ENCODE data around the gene HSD17B11. TPM values are rescaled to one million over a fixed set of nuclear protein-coding genes. Genes with fewer than 3 reads are reported as not detected.
"Not testable (repeated sequence)": the region's sequence is repeated elsewhere in the genome, so short reads cannot be mapped to it uniquely, and the experiment has no call there.

Gene HSD17B11
- total RNA-seq, 2 experiments from 2014 or later: 20.5 to 20.7 TPM

GRCh38 chr4:87321888-87322287, 69.1 kb downstream of the HSD17B11 start:
- POLR2A ChIA-PET: no interaction called here
- CTCF ChIA-PET: no interaction called here

GRCh38 chr4:87317527-87317926, 73.5 kb downstream of the HSD17B11 start:
- CTCF ChIA-PET: no interaction called here
- POLR2A ChIA-PET: interaction anchor here (0.8 kb wide), 1 partner anchor 189 kb away, joined by 3 read pairs; no protein-coding TSS in a partner anchor

DNA sequence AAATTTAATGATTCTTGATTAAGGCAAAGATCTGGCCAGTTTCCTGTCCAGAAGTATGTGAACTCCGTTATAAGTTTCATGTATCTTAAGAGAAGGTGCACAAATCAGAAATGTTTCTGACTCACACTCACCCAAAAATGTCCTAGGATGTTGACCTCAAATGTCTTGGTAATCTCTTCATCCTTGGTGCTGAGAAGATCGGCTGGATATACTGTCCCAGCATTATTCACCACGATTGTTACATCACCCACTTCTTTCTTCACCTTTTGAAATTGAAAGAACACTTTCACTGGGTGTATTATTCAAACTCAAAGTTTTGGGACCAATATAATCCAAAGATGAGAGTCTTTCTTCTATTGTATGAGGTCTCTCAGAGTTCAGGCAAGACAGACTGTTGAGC, 74.0 kb downstream of the HSD17B11 start:
- ChIA-PET POLR2A (no interaction called here), CTCF (no interaction called here)

GRCh38 chr4:87315000-87315399, 76.0 kb downstream of the HSD17B11 start:
- CTCF ChIA-PET, POLR2A ChIA-PET: not testable (repeated sequence)

- ChIA-PET POLR2A (no interaction called here), CTCF (no interaction called here)
Observed at GRCh38 chr4:87313756-87314155, 77.2 kb downstream of the HSD17B11 start.

- POLR2A ChIA-PET: no interaction called here
- CTCF ChIA-PET: no interaction called here
Observed at GRCh38 chr4:87311684-87312083, 79.3 kb downstream of the HSD17B11 start.

DNA sequence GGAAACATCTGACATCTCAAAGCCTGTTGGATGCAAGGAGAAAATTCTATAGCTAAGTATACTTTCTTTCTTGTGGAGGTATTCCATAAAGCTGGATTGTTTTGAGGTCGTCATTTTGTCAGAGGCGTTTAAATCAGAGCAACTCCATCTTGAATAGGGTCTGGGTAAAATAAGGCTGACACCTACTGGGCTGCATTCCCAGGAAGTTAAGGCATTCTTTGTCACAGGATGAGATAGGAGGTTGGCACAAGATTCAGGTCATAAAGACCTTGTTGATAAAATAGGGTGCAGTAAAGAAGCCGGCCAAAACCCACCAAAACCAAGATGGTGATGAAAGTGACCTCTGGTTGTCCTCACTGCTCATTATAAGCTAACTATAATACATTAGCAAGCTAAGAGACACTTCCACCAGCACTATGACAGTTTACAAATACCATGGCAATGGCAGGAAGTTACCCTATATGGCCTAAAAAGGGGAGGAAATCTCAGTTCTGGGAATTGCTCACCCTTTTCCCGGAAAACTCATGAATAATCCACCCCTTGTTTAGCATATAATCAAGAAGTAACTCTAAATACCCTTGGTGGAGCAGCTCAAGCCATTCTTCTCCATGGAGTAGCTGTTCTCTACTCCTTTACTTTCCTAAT, 80.2 kb downstream of the HSD17B11 start:
- CTCF ChIA-PET: no interaction called here
- POLR2A ChIA-PET: no interaction called here

GRCh38 chr4:87309625-87310024, 81.4 kb downstream of the HSD17B11 start:
- CTCF ChIA-PET: no interaction called here
- POLR2A ChIA-PET: no interaction called here

DNA sequence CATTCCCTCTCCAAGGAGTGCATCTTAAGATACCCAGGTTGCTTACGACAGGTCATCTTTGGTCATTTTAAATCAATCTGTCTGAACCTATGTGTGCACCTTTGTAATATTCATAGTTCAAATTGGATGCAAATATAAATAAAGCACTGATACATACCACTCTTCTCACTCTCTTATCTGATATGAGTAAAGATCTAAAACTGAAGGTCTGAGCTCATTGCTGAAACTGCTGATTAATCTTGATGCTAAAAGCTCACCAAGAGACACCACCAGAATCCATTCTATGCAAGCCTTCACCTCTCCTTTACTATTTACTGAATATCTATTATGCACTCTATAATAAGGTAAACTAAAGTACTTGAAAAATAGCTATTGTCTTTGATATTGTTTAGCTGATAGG, 84.9 kb downstream of the HSD17B11 start:
- POLR2A ChIA-PET: no interaction called here
- CTCF ChIA-PET: no interaction called here

- POLR2A ChIA-PET: no interaction called here
- CTCF ChIA-PET: no interaction called here
Observed at GRCh38 chr4:87305562-87305961, 85.4 kb downstream of the HSD17B11 start.

DNA sequence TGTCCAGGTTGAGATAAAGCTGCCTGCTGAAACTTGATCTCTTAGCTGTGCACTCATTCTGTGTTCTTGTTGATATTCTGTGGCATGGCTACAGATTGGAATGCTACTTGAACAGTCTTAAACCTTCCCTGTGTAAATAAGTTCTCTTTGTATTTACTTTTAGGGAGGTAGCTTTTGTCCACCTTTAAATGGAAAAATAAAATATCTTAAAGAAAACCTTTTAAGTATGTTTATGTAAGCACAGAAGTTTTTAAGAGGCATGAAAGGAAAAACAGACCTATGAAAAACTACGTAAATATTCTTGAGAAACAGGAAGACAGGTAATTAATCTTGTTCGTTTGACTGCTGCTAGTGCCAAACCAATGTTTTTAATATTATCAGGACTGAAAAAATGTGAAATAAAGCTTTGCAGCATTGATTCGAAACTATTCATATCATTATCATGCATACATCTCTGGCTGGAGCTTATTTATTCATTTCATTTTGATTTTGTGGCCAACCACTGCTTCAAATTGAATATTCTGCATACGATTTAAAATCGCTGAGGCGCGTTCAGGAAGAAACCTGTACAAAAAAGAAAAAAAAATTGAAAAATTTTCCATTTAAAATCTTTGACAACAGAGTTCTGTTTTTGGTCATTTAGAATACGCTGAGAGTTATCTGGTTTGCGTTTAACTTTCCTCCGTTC, 86.1 kb downstream of the HSD17B11 start:
- POLR2A ChIA-PET: no interaction called here
- CTCF ChIA-PET: no interaction called here

- ChIA-PET CTCF (no interaction called here), POLR2A (interaction anchor here (0.6 kb wide), 1 partner anchor 9 kb away, joined by 5 read pairs; no protein-coding TSS in a partner anchor)
Observed at GRCh38 chr4:87299898-87300297, 91.1 kb downstream of the HSD17B11 start.

DNA sequence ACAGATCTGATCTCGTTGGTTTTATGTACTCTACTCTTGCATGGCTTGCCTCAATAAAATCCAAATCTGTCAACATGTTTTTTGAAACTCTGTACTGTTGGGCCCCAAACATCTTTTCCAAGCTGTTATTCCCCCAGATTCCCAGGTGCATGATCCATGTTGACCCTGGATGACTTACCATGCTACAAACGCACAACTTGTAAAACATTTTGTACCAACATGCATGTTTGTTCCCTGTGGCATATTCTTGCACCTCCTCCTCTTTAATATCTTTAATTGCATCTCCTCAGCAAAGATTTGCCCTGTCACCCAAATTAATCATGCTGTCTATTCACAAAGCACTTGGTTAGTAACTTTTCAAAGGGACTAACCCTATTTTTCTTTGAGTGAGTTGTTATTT, 92.6 kb downstream of the HSD17B11 start:
- ChIA-PET POLR2A (no interaction called here), CTCF (no interaction called here)

DNA sequence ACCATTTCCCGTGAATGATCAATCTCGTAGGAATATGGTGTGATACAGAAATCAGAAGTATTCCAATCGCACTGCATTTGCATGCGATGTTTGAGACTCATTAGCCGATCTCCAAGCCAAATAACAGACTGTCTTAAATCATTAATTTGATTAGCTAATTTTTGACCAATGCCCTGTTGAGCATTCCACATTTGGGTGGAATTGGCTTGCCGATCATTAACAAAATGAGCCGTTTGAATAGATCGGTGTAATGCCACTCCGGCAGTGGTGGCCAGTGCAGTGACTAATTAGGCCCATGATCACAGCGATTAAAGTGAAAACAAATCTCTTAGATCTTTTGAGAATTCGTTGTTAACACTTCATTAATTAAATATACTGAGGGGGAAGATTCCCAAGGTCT, 96.1 kb downstream of the HSD17B11 start:
- POLR2A ChIA-PET, CTCF ChIA-PET: not testable (repeated sequence)

DNA sequence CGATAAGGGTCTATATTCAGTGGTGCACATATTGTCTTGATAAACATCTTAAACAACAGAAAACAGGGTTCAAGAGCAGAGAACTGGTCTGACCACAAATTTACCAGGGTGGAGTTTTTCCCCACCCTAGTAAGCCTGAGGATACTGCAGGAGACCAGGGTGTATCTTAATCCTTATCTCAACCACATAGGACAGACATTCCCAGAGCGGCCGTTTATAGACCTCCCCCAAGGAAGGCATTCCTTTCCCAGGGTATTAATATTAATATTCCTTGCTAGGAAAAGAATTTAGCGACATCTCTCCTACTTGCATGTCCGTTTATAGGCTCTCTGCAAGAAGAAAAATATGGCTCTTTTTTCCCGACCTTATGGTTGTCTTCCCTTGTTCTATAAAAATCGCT, 97.1 kb downstream of the HSD17B11 start:
- POLR2A ChIA-PET, CTCF ChIA-PET: not testable (repeated sequence)

GRCh38 chr4:87286970-87287369, 104.0 kb downstream of the HSD17B11 start:
- POLR2A ChIA-PET: no interaction called here
- CTCF ChIA-PET: no interaction called here

Other genes with a start within 250 kb of the HSD17B11 start
- gene KLHL8, start 170.6 kb downstream of the HSD17B11 start, total RNA-seq: 10 to 100 TPM; 15.8 to 17.6 TPM
- under 1 TPM in 1 of 2 experiments, not detected in 1; 0.15 TPM for gene HSD17B13, start 68.3 kb downstream of the HSD17B11 start, total RNA-seq
- gene NUDT9, start 31.4 kb upstream of the HSD17B11 start, total RNA-seq: 10 to 100 TPM; 15.0 to 16.4 TPM
- not detected for gene SPARCL1, start 138.2 kb upstream of the HSD17B11 start, total RNA-seq
- gene DSPP, start 217.3 kb upstream of the HSD17B11 start, total RNA-seq: not detected

All from activated CD8-positive, alpha-beta memory T cell treated with anti-CD3 and anti-CD28 coated beads for 36 hours (primary cell).